Measurements from ENCODE around the gene BIRC3.

The BIRC3 gene

GRCh38 chr11:102302241-102302640, 15.0 kb upstream of the BIRC3 start:
- Histone ChIP-seq H3K9ac (ENCODE audit: low read length) (no peak overlapping the region), H2AFZ (ENCODE audit: low read length) (no peak overlapping the region), H3K9me2 (ENCODE audit: low read depth, low read length) (no peaks in the 10 kb centered on the region), H3K36me3 (ENCODE audit: insufficient read depth, low read length) (no peaks in the 10 kb centered on the region), H3K4me3 (ENCODE audit: low read depth, low read length, poor library complexity, severe bottlenecking) (no peak overlapping the region), H3F3A (ENCODE audit: insufficient read depth, low read length) (no peaks in the 10 kb centered on the region), H3K79me2 (ENCODE audit: insufficient read depth, low read length) (no peaks in the 10 kb centered on the region), H3K27me3 (ENCODE audit: insufficient read depth, low read length) (no peaks in the 10 kb centered on the region), H3K4me1 (ENCODE audit: insufficient read depth, low read length, severe bottlenecking) (peaks cover 38% of the 10 kb centered on the region), H3K4me2 (ENCODE audit: low read length) (no peak overlapping the region), H3K27ac (ENCODE audit: low read depth, low read length, poor library complexity, severe bottlenecking) (no peak overlapping the region), H3K9me3 (ENCODE audit: low read length) (peaks cover 12% of the 10 kb centered on the region), H4K20me1 (ENCODE audit: insufficient read depth, low read length) (no peaks in the 10 kb centered on the region)
- TF ChIP-seq CTCF (IDR thresholded peaks at IDR 0.05; ENCODE audit: low read length): no peak
- no peak for TF ChIP-seq EZH2 (IDR thresholded peaks at IDR 0.05; ENCODE audit: borderline replicate concordance, low read length)

- peaks cover 53% of the 10 kb centered on the region for H3K4me1 ChIP-seq (ENCODE audit: insufficient read depth, low read length, severe bottlenecking)
- no peaks in the 10 kb centered on the region for H3F3A ChIP-seq (ENCODE audit: insufficient read depth, low read length)
- H3K9ac ChIP-seq (ENCODE audit: low read length): no peak overlapping the region
- TF ChIP-seq CTCF (IDR thresholded peaks at IDR 0.05; ENCODE audit: low read length): no peak
- TF ChIP-seq EZH2 (IDR thresholded peaks at IDR 0.05; ENCODE audit: borderline replicate concordance, low read length): no peak
- no peak overlapping the region for H3K4me3 ChIP-seq (ENCODE audit: low read depth, low read length, poor library complexity, severe bottlenecking)
- no peaks in the 10 kb centered on the region for H3K27me3 ChIP-seq (ENCODE audit: insufficient read depth, low read length)
- peak overlapping the region; percentile 96 for H3K27ac ChIP-seq (ENCODE audit: low read depth, low read length, poor library complexity, severe bottlenecking)
- H3K9me2 ChIP-seq (ENCODE audit: low read depth, low read length): no peaks in the 10 kb centered on the region
- peaks cover 12% of the 10 kb centered on the region for H3K9me3 ChIP-seq (ENCODE audit: low read length)
- H3K36me3 ChIP-seq (ENCODE audit: insufficient read depth, low read length): no peaks in the 10 kb centered on the region
- H4K20me1 ChIP-seq (ENCODE audit: insufficient read depth, low read length): no peaks in the 10 kb centered on the region
- no peak overlapping the region for H2AFZ ChIP-seq (ENCODE audit: low read length)
- H3K79me2 ChIP-seq (ENCODE audit: insufficient read depth, low read length): no peaks in the 10 kb centered on the region
- no peak overlapping the region for H3K4me2 ChIP-seq (ENCODE audit: low read length)
Observed at GRCh38 chr11:102304686-102305085, 12.6 kb upstream of the BIRC3 start.

- H3K9me2 ChIP-seq (ENCODE audit: low read depth, low read length): no peaks in the 10 kb centered on the region
- peak overlapping the region; percentile 96 for H3K27ac ChIP-seq (ENCODE audit: low read depth, low read length, poor library complexity, severe bottlenecking)
- peak overlapping the region; percentile 31 for H3K4me3 ChIP-seq (ENCODE audit: low read depth, low read length, poor library complexity, severe bottlenecking)
- peak overlapping the region; percentile 52 for H3K9ac ChIP-seq (ENCODE audit: low read length)
- H3K79me2 ChIP-seq (ENCODE audit: insufficient read depth, low read length): no peaks in the 10 kb centered on the region
- H3K27me3 ChIP-seq (ENCODE audit: insufficient read depth, low read length): no peaks in the 10 kb centered on the region
- peak overlapping the region; percentile 86 for H2AFZ ChIP-seq (ENCODE audit: low read length)
- peak overlapping the region; percentile 66 for H3K4me2 ChIP-seq (ENCODE audit: low read length)
- peaks cover 12% of the 10 kb centered on the region for H3K9me3 ChIP-seq (ENCODE audit: low read length)
- peaks cover 52% of the 10 kb centered on the region for H3K4me1 ChIP-seq (ENCODE audit: insufficient read depth, low read length, severe bottlenecking)
- TF ChIP-seq CTCF (IDR thresholded peaks at IDR 0.05; ENCODE audit: low read length) (no peak), EZH2 (IDR thresholded peaks at IDR 0.05; ENCODE audit: borderline replicate concordance, low read length) (no peak)
- no peaks in the 10 kb centered on the region for H4K20me1 ChIP-seq (ENCODE audit: insufficient read depth, low read length)
- H3F3A ChIP-seq (ENCODE audit: insufficient read depth, low read length): no peaks in the 10 kb centered on the region
- H3K36me3 ChIP-seq (ENCODE audit: insufficient read depth, low read length): no peaks in the 10 kb centered on the region
Observed at GRCh38 chr11:102305352-102306047, 11.8 kb upstream of the BIRC3 start.

Measured in OCI-LY1 (cell line).